OCI-LY1 (cell line): ENCODE results near the gene ACTL10.

Source experiments
- H2AFZ ChIP-seq: fragments of 200-600 bp; sonication (generic), shearing (Covaris generic); 2 replicates; pipeline ENCODE4 v1.6.0; 2014; ENCODE audit warnings: antibody characterized with exemption, mild to moderate bottlenecking, low read length
- H3F3A ChIP-seq: fragments of 200-600 bp; sonication (generic), shearing (Covaris generic); 2 replicates; pipeline ENCODE4 v1.6.0; 2014; ENCODE audit warnings: mild to moderate bottlenecking, antibody characterized with exemption, low read length, moderate library complexity; ENCODE audit not compliant: insufficient read depth
- H3K27ac ChIP-seq: fragments of 200-600 bp; sonication (generic); 2 replicates; pipeline ENCODE4 v1.5.1; 2014; ENCODE audit warnings: low read length, mixed run types, mild to moderate bottlenecking, low read depth; ENCODE audit not compliant: poor library complexity, severe bottlenecking
- H3K27me3 ChIP-seq: fragments of 200-600 bp; sonication (generic); 2 replicates; pipeline ENCODE4 v1.6.0; 2014; ENCODE audit warnings: antibody characterized with exemption, mild to moderate bottlenecking, low read length, moderate library complexity; ENCODE audit not compliant: insufficient read depth
- H3K36me3 ChIP-seq: fragments of 200-600 bp; sonication (generic); 2 replicates; pipeline ENCODE4 v1.6.1; 2014; ENCODE audit warnings: mild to moderate bottlenecking, antibody characterized with exemption, low read length, moderate library complexity, mixed read lengths; ENCODE audit not compliant: insufficient read depth
- H3K4me1 ChIP-seq: fragments of 200-600 bp; sonication (generic); 2 replicates; pipeline ENCODE4 v1.5.1; 2014; ENCODE audit warnings: mild to moderate bottlenecking, low read length, moderate library complexity; ENCODE audit not compliant: insufficient read depth, severe bottlenecking
- H3K4me2 ChIP-seq: fragments of 200-600 bp; sonication (generic), shearing (Covaris generic); 2 replicates; pipeline ENCODE4 v1.6.1; 2014; ENCODE audit warnings: low read length
- H3K4me3 ChIP-seq: fragments of 200-600 bp; sonication (generic); 2 replicates; pipeline ENCODE4 v1.5.1; 2014; ENCODE audit warnings: low read length, low read depth, mild to moderate bottlenecking, mixed read lengths; ENCODE audit not compliant: poor library complexity, severe bottlenecking
- H3K79me2 ChIP-seq: fragments of 200-600 bp; shearing (Covaris generic); 2 replicates; pipeline ENCODE4 v1.6.1; 2016; ENCODE audit warnings: mixed run types, low read length, mixed read lengths; ENCODE audit not compliant: insufficient read depth
- H3K9ac ChIP-seq: fragments of 200-600 bp; sonication (generic), shearing (Covaris generic); 2 replicates; pipeline ENCODE4 v1.6.1; 2014; ENCODE audit warnings: mild to moderate bottlenecking, low read length, mixed read lengths
- H3K9me2 ChIP-seq: fragments of 200-600 bp; sonication (generic), shearing (Covaris generic); 2 replicates; pipeline ENCODE4 v1.6.1; 2014; ENCODE audit warnings: low read depth, mild to moderate bottlenecking, low read length, mixed read lengths
- H3K9me3 ChIP-seq: fragments of 200-600 bp; shearing (Covaris generic); 2 replicates; pipeline ENCODE4 v1.6.1; 2014; ENCODE audit warnings: low read length, mixed read lengths
- H4K20me1 ChIP-seq: fragments of 200-600 bp; sonication (generic), shearing (Covaris generic); 2 replicates; pipeline ENCODE4 v1.6.0; 2016; ENCODE audit warnings: mild to moderate bottlenecking, low read length; ENCODE audit not compliant: insufficient read depth
- CTCF ChIP-seq: fragments of 200-600 bp; sonication (generic), shearing (Covaris generic); IDR thresholded peaks from 2 replicates; pipeline ENCODE4 v1.5.1; 2017; ENCODE audit warnings: mild to moderate bottlenecking, antibody characterized with exemption, low read length, moderate library complexity, mixed read lengths
- EZH2 ChIP-seq: fragments of 200-600 bp; sonication (generic), shearing (Covaris generic); IDR thresholded peaks from 2 replicates; pipeline ENCODE4 v1.8.0; 2017; ENCODE audit warnings: borderline replicate concordance, mixed run types, mild to moderate bottlenecking, antibody characterized with exemption, low read length, moderate library complexity, mixed read lengths

ACTL10 gene

DNA sequence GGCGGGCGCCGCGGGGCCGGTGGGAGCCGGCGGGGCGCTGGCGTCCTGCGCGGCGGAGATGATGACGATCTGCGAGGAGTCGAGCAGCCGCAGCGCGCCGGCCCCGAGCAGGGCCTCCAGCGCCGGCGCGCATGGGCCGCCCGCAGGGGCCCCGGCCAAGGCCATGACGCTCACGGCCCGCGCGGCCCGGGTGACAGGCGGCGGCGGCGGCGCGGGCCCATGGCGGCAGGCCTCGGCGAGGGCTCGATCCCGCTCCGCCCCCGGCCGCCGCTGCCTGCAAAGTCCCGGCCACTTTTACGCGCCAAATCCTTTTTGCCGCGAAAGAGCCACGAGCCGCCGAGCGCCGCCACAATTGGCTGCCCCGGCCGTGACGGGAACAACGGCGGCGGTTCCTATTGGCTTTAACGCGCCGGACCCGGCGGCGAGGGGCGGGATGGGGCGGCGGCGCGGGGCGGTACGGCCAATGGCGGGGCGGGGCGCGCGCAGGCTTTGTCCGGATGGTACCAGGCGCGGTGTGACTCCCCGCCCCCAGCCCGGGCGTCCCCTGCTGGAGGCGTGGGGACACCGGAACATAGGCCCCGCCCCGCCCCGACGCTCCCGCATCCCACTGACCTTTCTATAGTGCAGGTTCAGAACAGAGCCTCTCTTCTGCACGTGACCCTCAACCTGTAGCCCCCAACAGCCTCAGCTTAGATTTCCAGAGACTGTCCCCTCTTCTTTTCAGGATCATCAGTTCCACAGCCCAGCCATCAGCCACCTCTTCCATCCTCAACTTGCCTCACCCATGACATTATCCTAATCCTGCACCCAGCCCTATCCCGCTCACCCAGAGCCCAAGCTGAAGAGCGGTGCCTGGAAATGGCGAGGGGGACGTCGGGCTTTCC is 19.6 kb downstream of the ACTL10 start, which contains the start of gene E2F1:
TSS of gene E2F1 (minus strand) at position 286 of the 884 bp plus-strand sequence. CDS start at position 165, 121 bp downstream.
- peak within 1 kb of the TSS; percentile 94 for H3K9ac ChIP-seq
- H3K36me3 ChIP-seq = 0 out of 2 replicates have a peak, but pooled peaks cover 7% of the 10 kb centered on the region
- H4K20me1 ChIP-seq = no peaks in the 10 kb centered on the region
- no peaks in the 10 kb centered on the region for H3F3A ChIP-seq
- peak within 1 kb of the TSS; percentile 75 for H3K4me3 ChIP-seq
- TF ChIP-seq EZH2 (no peak), CTCF (peak; percentile 5; the same call in 1 of the 2 replicates)
- H2AFZ ChIP-seq = no peak within 1 kb of the TSS
- H3K4me2 ChIP-seq = peak within 1 kb of the TSS; percentile 88
- no peaks in the 10 kb centered on the region for H3K27me3 ChIP-seq
- H3K4me1 ChIP-seq = peaks cover 79% of the 10 kb centered on the region
- H3K9me2 ChIP-seq = no peaks in the 10 kb centered on the region
- H3K27ac ChIP-seq = peak within 1 kb of the TSS; percentile 99
- no peaks in the 10 kb centered on the region for H3K9me3 ChIP-seq
- H3K79me2 ChIP-seq = peaks cover 26% of the 10 kb centered on the region

DNA sequence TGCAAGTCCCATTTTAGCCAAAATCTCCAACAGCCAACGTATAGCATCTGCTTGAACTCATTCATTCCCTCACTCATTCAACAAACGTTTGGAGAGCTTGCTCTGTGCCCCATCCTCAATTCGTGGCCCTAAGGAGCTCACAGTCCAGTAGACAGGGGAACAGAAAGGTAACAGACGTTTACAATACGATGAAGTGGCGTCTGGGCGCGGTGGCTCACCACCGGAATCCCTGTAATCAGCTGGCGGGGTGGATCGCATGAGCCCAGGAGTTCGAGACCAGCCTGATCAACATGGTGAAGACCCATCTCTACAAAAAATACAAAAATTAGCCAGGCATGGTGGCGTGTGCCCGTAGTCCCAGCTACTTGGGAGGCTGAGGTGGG is 20.2 kb downstream of the ACTL10 start:
- peak overlapping the region; percentile 51 for H3K4me3 ChIP-seq
- H2AFZ ChIP-seq = no peak overlapping the region
- peak overlapping the region; percentile 81 for H3K27ac ChIP-seq
- H3K9me3 ChIP-seq = no peaks in the 10 kb centered on the region
- H3K4me1 ChIP-seq = peaks cover 72% of the 10 kb centered on the region
- H3K4me2 ChIP-seq = peak overlapping the region; percentile 69
- no peaks in the 10 kb centered on the region for H3K27me3 ChIP-seq
- no peaks in the 10 kb centered on the region for H3K9me2 ChIP-seq
- no peak for TF ChIP-seq EZH2
- no peak for TF ChIP-seq CTCF
- 0 out of 2 replicates have a peak, but pooled peaks cover 7% of the 10 kb centered on the region for H3K36me3 ChIP-seq
- no peaks in the 10 kb centered on the region for H3F3A ChIP-seq
- no peaks in the 10 kb centered on the region for H4K20me1 ChIP-seq
- H3K79me2 ChIP-seq = peaks cover 26% of the 10 kb centered on the region
- peak overlapping the region; percentile 55 for H3K9ac ChIP-seq

DNA sequence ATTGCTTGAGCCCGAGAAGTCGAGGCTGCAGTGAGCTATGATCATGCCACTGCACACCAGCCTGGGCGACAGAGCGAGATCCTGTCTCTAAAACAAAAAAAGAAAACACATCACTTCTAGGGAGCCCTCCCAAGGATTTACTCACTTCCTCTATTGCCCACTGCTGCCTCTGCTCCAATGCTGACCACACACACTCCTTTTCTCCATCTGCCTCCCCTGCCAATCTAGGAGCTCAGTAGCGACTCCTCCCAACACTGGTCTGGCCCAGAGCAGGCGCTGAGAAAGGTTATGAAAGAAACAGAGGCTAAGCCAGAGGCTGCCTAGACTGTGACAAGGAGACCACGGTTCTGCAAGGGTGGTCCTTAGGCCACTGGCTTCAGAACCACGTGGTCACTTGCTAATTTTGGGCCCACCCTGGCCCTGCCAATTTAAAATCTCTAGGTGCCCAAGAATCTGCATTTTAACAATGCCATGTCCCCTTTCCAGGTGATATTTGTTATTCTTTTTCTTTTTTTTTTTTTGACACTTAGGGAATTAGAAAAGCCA is 20.7 kb downstream of the ACTL10 start:
- peak overlapping the region; percentile 17; the same call in 1 of the 2 replicates for H3K9ac ChIP-seq
- peaks cover 25% of the 10 kb centered on the region for H3K79me2 ChIP-seq
- no peak overlapping the region for H2AFZ ChIP-seq

More for the DNA sequence above, 20.7 kb downstream of the ACTL10 start:
- Histone ChIP-seq H4K20me1 (no peaks in the 10 kb centered on the region), H3K9me3 (no peaks in the 10 kb centered on the region), H3K27ac (peak overlapping the region; percentile 81), H3F3A (no peaks in the 10 kb centered on the region), H3K36me3 (0 out of 2 replicates have a peak, but pooled peaks cover 6% of the 10 kb centered on the region), H3K9me2 (no peaks in the 10 kb centered on the region), H3K4me2 (no peak overlapping the region; the same call in 1 of the 2 replicates), H3K27me3 (no peaks in the 10 kb centered on the region), H3K4me3 (no peak overlapping the region), H3K4me1 (peaks cover 68% of the 10 kb centered on the region)
- no peak for TF ChIP-seq CTCF
- TF ChIP-seq EZH2 = no peak
